ENCODE data around the gene FLT1.

DNA sequence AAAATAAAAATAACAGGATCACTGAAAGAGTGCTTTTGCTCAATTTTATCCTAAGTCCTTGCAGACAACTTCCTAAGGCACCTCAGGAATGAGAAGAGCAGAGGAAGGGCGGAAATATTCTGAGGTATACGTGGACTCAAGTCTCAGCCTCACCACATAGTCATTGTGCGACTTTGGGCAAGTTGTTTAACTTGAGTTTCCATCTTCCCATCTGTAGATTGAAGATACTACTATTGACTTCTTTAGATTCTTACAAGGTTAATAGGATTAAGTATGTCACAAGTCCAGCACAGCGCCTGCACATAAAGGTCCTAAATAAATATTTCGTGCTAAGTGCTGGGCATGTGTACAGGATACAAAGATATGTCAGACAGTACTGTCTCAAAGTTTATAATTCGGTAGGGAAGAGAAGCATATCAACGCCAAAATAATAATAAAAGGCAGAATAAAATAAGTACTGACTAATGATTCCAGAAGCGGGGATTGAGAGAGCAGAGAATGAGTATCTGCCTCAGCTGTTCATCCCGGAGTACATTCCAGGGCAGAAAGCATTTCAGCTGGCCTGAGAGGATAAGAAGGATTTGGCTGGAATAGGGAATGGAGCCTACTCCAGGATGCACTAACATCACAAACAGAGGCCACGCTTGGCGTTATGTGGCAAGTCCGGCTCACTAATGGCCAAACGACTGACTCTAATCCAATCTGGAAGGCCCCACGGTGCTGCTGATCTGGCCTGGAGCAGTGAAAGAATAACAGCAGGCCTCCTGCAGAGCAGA, 139.7 kb downstream of the FLT1 start:
- TF ChIP-seq CTCF (IDR thresholded peaks at IDR 0.05), result no peak
- no peak for TF ChIP-seq POLR2A (IDR thresholded peaks at IDR 0.05)

Measured in heart left ventricle (tissue), 13 donors.